Loucy (cell line): ENCODE results near the gene CAPN10.

Experiments
- H2AFZ ChIP-seq: fragments of 200-600 bp; sonication (generic); 2 replicates; pipeline ENCODE4 v1.6.0; 2016; ENCODE audit warnings: antibody characterized with exemption, mild to moderate bottlenecking, low read length, moderate library complexity
- H3F3A ChIP-seq: fragments of 200-600 bp; 2 replicates; pipeline ENCODE4 v1.6.0; 2016; ENCODE audit warnings: antibody characterized with exemption, low read depth, mild to moderate bottlenecking
- H3K27me3 ChIP-seq: fragments of 200-600 bp; sonication (generic); 2 replicates; pipeline ENCODE4 v1.6.1; 2014; ENCODE audit warnings: low read length, mild to moderate bottlenecking; ENCODE audit not compliant: insufficient read depth, poor library complexity, severe bottlenecking
- H3K36me3 ChIP-seq: fragments of 200-600 bp; sonication (generic); 2 replicates; pipeline ENCODE4 v1.6.1; 2016; ENCODE audit warnings: low read length; ENCODE audit not compliant: insufficient read depth
- H3K4me1 ChIP-seq: fragments of 200-600 bp; sonication (generic); 2 replicates; pipeline ENCODE4 v1.5.1; 2014; ENCODE audit warnings: low read length, mild to moderate bottlenecking; ENCODE audit not compliant: insufficient read depth, poor library complexity, severe bottlenecking
- H3K4me2 ChIP-seq: fragments of 200-600 bp; sonication (generic); 2 replicates; pipeline ENCODE4 v1.6.0; 2014; ENCODE audit warnings: antibody characterized with exemption, low read length, low read depth, mild to moderate bottlenecking; ENCODE audit not compliant: poor library complexity, severe bottlenecking
- H3K4me3 ChIP-seq: fragments of 200-600 bp; sonication (generic); 2 replicates; pipeline ENCODE4 v1.5.1; 2014; ENCODE audit warnings: low read length, mild to moderate bottlenecking, mixed read lengths; ENCODE audit not compliant: poor library complexity, severe bottlenecking
- H3K79me2 ChIP-seq: fragments of 200-600 bp; sonication (generic); 2 replicates; pipeline ENCODE4 v1.6.1; 2014; ENCODE audit warnings: low read length; ENCODE audit not compliant: insufficient read depth
- H3K9ac ChIP-seq: fragments of 200-600 bp; sonication (generic); 2 replicates; pipeline ENCODE4 v1.6.0; 2014; ENCODE audit warnings: mild to moderate bottlenecking, low read depth, low read length, moderate library complexity; ENCODE audit not compliant: poor library complexity, severe bottlenecking
- H3K9me2 ChIP-seq: fragments of 200-600 bp; sonication (generic); replicated peaks from 2 replicates; pipeline ENCODE4 v1.6.1; 2016; ENCODE audit warnings: low read depth, low read length, mixed read lengths
- H3K9me3 ChIP-seq: fragments of 200-600 bp; sonication (generic); 2 replicates; pipeline ENCODE4 v1.6.1; 2014; ENCODE audit warnings: mild to moderate bottlenecking, antibody characterized with exemption, low read length, low read depth; ENCODE audit not compliant: insufficient read depth
- H4K20me1 ChIP-seq: fragments of 200-600 bp; sonication (generic); 2 replicates; pipeline ENCODE4 v1.6.0; 2014; ENCODE audit warnings: antibody characterized with exemption, low read length, mild to moderate bottlenecking; ENCODE audit not compliant: insufficient read depth, poor library complexity, severe bottlenecking
- CTCF ChIP-seq: fragments of 200-600 bp; sonication (generic); conservative IDR thresholded peaks from 2 replicates; pipeline ENCODE4 v1.5.1; 2014; ENCODE audit warnings: mild to moderate bottlenecking, antibody characterized with exemption, low read length
- EZH2phosphoT487 ChIP-seq: fragments of 200-600 bp; IDR thresholded peaks from 2 replicates; pipeline ENCODE4 v1.6.1; 2018; ENCODE audit warnings: antibody characterized with exemption, mild to moderate bottlenecking, moderate library complexity, borderline replicate concordance

The CAPN10 gene

GRCh38 chr2:240553956-240554480 lies 32.5 kb upstream of the CAPN10 start:
- no peak overlapping the region for H3K9ac ChIP-seq
- no peaks in the 10 kb centered on the region for H3K9me2 ChIP-seq
- H3F3A ChIP-seq, result no peaks in the 10 kb centered on the region
- no peak overlapping the region for H2AFZ ChIP-seq
- no peak for TF ChIP-seq EZH2phosphoT487
- no peak for TF ChIP-seq CTCF
- peaks cover 7% of the 10 kb centered on the region; the same call in 1 of the 2 replicates for H3K9me3 ChIP-seq
- peaks cover 2% of the 10 kb centered on the region for H3K4me1 ChIP-seq
- no peaks in the 10 kb centered on the region for H3K27me3 ChIP-seq
- H3K36me3 ChIP-seq, result peaks cover 20% of the 10 kb centered on the region
- no peak overlapping the region for H3K4me3 ChIP-seq
- H3K79me2 ChIP-seq, result peaks cover 42% of the 10 kb centered on the region
- H3K4me2 ChIP-seq, result no peak overlapping the region
- H4K20me1 ChIP-seq, result peaks cover 15% of the 10 kb centered on the region

- H3K4me2 ChIP-seq, result no peak overlapping the region
- H3F3A ChIP-seq, result no peaks in the 10 kb centered on the region
- H2AFZ ChIP-seq, result no peak overlapping the region
- H3K79me2 ChIP-seq, result peaks cover 51% of the 10 kb centered on the region
- no peaks in the 10 kb centered on the region for H3K27me3 ChIP-seq
- H3K36me3 ChIP-seq, result peaks cover 20% of the 10 kb centered on the region
- H3K9ac ChIP-seq, result no peak overlapping the region
- no peak for TF ChIP-seq CTCF
- no peak for TF ChIP-seq EZH2phosphoT487
- H3K9me3 ChIP-seq, result peaks cover 7% of the 10 kb centered on the region; the same call in 1 of the 2 replicates
- no peak overlapping the region for H3K4me3 ChIP-seq
- peaks cover 24% of the 10 kb centered on the region for H4K20me1 ChIP-seq
- H3K4me1 ChIP-seq, result peaks cover 11% of the 10 kb centered on the region
- no peaks in the 10 kb centered on the region for H3K9me2 ChIP-seq
Measured at GRCh38 chr2:240554767-240555493, 31.6 kb upstream of the CAPN10 start.

- H4K20me1 ChIP-seq, result peaks cover 25% of the 10 kb centered on the region
- peaks cover 5% of the 10 kb centered on the region; the same call in 1 of the 2 replicates for H3K9me3 ChIP-seq
- peaks cover 54% of the 10 kb centered on the region for H3K79me2 ChIP-seq
- H3K36me3 ChIP-seq, result peaks cover 18% of the 10 kb centered on the region
- H3K4me3 ChIP-seq, result no peak overlapping the region
- H3K9ac ChIP-seq, result no peak overlapping the region
- H3K4me1 ChIP-seq, result peaks cover 12% of the 10 kb centered on the region
- H3F3A ChIP-seq, result no peaks in the 10 kb centered on the region
- no peak overlapping the region for H2AFZ ChIP-seq
- TF ChIP-seq CTCF (no peak), EZH2phosphoT487 (no peak)
- H3K9me2 ChIP-seq, result no peaks in the 10 kb centered on the region
- no peaks in the 10 kb centered on the region for H3K27me3 ChIP-seq
- peak overlapping the region; percentile 34 for H3K4me2 ChIP-seq
Measured at GRCh38 chr2:240555541-240556250, 30.8 kb upstream of the CAPN10 start.
